Upper lobe of left lung (tissue), 4 donors: ENCODE measurements around the gene ANKRD44.

Experiments used
- CTCF ChIP-seq, 6 experiments: fragments of 450-650 bp in 4 of 6; fragments of 200-600 bp in 2 of 6; sonication (generic) in 2 of 6; IDR thresholded peaks; one replicate each; pipeline ENCODE4 v1.5.1; 2016 to 2019; ENCODE audit warnings: antibody characterized with exemption in 6 of 6
- POLR2AphosphoS5 ChIP-seq, 2 donors: sonication (generic); formaldehyde crosslinking; IDR thresholded peaks; one replicate each; pipeline ENCODE4 v1.5.1; 2017; ENCODE audit warnings: antibody characterized with exemption in 2 of 2

DNA sequence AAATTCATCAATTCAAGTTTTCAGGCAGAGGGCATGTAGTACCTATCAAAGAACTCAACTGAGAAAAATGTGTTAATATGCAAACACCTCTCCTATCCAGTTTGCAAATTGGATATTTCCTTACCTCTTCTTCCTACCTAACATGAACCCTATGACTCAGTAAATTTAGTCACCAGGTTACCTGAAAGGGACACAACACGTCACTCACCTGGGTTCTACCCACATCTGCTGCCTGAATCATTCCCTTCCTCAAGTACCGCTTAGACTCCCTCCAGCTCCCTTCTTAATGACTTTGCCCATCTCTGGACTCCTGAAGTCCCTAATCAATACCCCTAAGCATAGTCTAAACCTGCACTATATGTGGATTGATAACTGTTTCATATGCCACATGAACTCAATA is 10.4 kb downstream of the ANKRD44 start:
- no peak for TF ChIP-seq CTCF (IDR thresholded peaks at IDR 0.05)
- no peak for TF ChIP-seq POLR2AphosphoS5 (IDR thresholded peaks at IDR 0.05)
